HepG2 (cell line): ENCODE measurements around the gene VSIG10L. TPM values are rescaled to one million over a fixed set of nuclear protein-coding genes. Genes with fewer than 3 reads are reported as not detected.

ENCODE experiments used
- CCAR2 ChIP-seq: fragments of 200-400 bp; formaldehyde crosslinking; optimal IDR thresholded peaks from 2 replicates; pipeline ENCODE3; 2018; ENCODE audit warnings: low read depth, mild to moderate bottlenecking, low read length, moderate library complexity
- GLI4 ChIP-seq: sonication (generic); formaldehyde crosslinking; IDR thresholded peaks from 2 replicates; pipeline ENCODE4 v1.5.1; 2020; ENCODE audit warnings: missing genetic modification reagents, mild to moderate bottlenecking, moderate library complexity, borderline replicate concordance
- IRF2 ChIP-seq: IDR thresholded peaks from 2 replicates; pipeline ENCODE4 v1.6.1; 2018; ENCODE audit warnings: missing genetic modification reagents, missing compliant biosample characterization
- IRX3 ChIP-seq: sonication (generic); formaldehyde crosslinking; IDR thresholded peaks from 2 replicates; pipeline ENCODE4 v1.8.1; 2023; ENCODE audit warnings: mild to moderate bottlenecking, low read depth, missing genetic modification reagents, borderline replicate concordance
- MED1 ChIP-seq: sonication (generic); formaldehyde crosslinking; IDR thresholded peaks from 2 replicates; pipeline ENCODE4 v1.4.0; 2020; ENCODE audit warnings: missing genetic modification reagents
- POLR2G ChIP-seq: fragments of 200-400 bp; formaldehyde crosslinking; IDR thresholded peaks from 2 replicates; pipeline ENCODE4 v1.6.1; 2018; ENCODE audit warnings: mild to moderate bottlenecking, low read depth, low read length, moderate library complexity
- SP2 ChIP-seq: sonication (generic); formaldehyde crosslinking; IDR thresholded peaks from 2 replicates; pipeline ENCODE4 v1.5.1; 2020; ENCODE audit warnings: mild to moderate bottlenecking, missing genetic modification reagents
- SP4 ChIP-seq: sonication (generic); formaldehyde crosslinking; IDR thresholded peaks from 2 replicates; pipeline ENCODE4 v1.8.1; 2023; ENCODE audit warnings: mild to moderate bottlenecking, missing genetic modification reagents
- TCF12 ChIP-seq, 2 experiments: fragments of 450-650 bp in 1 of 2; sonication (generic) in 1 of 2; formaldehyde crosslinking in 1 of 2; IDR thresholded peaks; 2 replicates each; pipeline versions ENCODE4 v1.6.1 to v1.8.0; 2017 to 2022; ENCODE audit warnings: antibody characterized with exemption in 1 of 2, mild to moderate bottlenecking in 1 of 2, missing genetic modification reagents in 1 of 2, moderate library complexity in 1 of 2
- polyA plus RNA-seq, 8 experiments: library from polyadenylated mRNA; depleted of rRNA in 3 of 8; stranded (reverse) in 7 of 8; unstranded in 1 of 8; fragments of >200 nt; fragmentation: Illumina TruSeq in 4 of 8; extraction: Trizol in 4 of 8; gene quantifications; 2 replicates each; pipeline versions ENCODE4 v1.2.1 to v1.2.3, GENCODE V29; 2011 to 2016; ENCODE audit warnings: low read depth in 4 of 8, missing spikeins in 1 of 8, mixed read lengths in 1 of 8; ENCODE audit not compliant: insufficient read depth in 1 of 8
- total RNA-seq, 5 experiments: library from RNA; depleted of rRNA; stranded (reverse); fragments of >200 nt; fragmentation: Illumina TruSeq; extraction: Trizol; gene quantifications; 2 replicates each; pipeline ENCODE4 v1.2.3, GENCODE V29; 2016; ENCODE audit warnings: low read depth in 1 of 5
- TF ChIP-seq, protein P1 (sequence below): sonication (generic); formaldehyde crosslinking; IDR thresholded peaks from 2 replicates; pipeline ENCODE4 v1.5.1; 2020; ENCODE audit warnings: mild to moderate bottlenecking, missing genetic modification reagents, moderate library complexity
- TF ChIP-seq, protein P2 (sequence below): sonication (generic); formaldehyde crosslinking; IDR thresholded peaks from 2 replicates; pipeline ENCODE4 v1.4.0; 2020; ENCODE audit warnings: mild to moderate bottlenecking, missing genetic modification reagents
- TF ChIP-seq, protein P3 (sequence below): sonication (generic); formaldehyde crosslinking; conservative IDR thresholded peaks from 2 replicates; pipeline ENCODE4 v1.8.0; 2022; ENCODE audit warnings: mild to moderate bottlenecking, moderate library complexity, missing genetic modification reagents
- TF ChIP-seq, protein P4 (sequence below): sonication (generic); formaldehyde crosslinking; IDR thresholded peaks from 2 replicates; pipeline ENCODE4 v1.4.0; 2020; ENCODE audit warnings: missing genetic modification reagents
- TF ChIP-seq, protein P5 (sequence below): sonication (generic); formaldehyde crosslinking; IDR thresholded peaks from 2 replicates; pipeline ENCODE4 v1.5.0; 2020; ENCODE audit warnings: mild to moderate bottlenecking, missing genetic modification reagents, borderline replicate concordance

Gene VSIG10L
- total and polyA plus RNA-seq, 2 of the 13 experiments (the other 11 are each of a cell fraction or from before 2014, with no cell fraction given) = 2.7 to 8.5 TPM

DNA sequence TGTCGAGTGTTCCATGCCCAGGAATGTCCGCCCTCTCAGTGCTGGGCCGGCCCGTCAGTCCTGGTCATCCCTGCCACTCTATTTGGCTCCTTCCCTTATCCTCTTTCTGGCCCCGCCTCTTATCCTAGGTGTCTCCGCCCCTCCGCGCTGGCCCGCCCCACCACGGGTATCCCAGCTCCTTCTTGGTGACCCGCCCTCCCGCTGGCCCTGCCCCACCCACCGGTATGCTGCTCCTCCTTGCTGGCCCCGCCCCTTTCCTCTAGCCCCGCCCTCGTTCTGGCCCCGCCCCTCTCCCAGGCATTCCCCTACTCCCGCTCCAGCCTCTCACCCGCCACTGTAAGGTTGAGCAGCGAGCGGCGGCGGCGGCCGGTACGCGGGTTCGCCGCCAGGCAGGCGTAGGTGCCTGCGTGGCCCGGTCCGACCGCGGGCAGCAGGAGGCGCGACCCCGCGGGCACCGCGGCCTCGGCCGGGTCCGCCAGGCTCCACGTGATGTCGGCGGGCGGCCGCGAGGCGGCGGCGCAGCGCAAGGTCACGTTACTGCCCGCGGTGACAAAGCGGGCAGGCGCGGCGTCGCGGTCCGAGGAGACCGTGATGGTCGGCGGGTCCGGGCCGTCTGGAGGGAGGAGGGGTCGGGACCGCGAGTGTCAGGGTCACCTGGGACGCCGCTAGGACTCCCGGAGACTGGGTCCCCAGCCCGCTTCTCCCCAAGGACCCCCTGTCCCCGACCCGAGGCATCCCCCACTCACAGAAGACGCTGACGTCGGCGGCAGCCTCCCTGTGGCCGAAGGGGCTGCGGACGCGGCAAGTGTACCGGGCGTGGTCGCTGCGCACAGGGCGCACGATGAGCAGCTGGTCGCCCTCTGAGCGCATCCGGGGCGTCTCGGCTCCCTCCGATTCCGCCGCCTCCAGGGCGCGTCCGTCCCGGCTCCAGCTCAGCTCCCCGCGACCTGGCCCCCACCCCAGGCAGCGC lies 2.0 kb downstream of the VSIG10L start (continued):
- TF ChIP-seq, protein P1, sequence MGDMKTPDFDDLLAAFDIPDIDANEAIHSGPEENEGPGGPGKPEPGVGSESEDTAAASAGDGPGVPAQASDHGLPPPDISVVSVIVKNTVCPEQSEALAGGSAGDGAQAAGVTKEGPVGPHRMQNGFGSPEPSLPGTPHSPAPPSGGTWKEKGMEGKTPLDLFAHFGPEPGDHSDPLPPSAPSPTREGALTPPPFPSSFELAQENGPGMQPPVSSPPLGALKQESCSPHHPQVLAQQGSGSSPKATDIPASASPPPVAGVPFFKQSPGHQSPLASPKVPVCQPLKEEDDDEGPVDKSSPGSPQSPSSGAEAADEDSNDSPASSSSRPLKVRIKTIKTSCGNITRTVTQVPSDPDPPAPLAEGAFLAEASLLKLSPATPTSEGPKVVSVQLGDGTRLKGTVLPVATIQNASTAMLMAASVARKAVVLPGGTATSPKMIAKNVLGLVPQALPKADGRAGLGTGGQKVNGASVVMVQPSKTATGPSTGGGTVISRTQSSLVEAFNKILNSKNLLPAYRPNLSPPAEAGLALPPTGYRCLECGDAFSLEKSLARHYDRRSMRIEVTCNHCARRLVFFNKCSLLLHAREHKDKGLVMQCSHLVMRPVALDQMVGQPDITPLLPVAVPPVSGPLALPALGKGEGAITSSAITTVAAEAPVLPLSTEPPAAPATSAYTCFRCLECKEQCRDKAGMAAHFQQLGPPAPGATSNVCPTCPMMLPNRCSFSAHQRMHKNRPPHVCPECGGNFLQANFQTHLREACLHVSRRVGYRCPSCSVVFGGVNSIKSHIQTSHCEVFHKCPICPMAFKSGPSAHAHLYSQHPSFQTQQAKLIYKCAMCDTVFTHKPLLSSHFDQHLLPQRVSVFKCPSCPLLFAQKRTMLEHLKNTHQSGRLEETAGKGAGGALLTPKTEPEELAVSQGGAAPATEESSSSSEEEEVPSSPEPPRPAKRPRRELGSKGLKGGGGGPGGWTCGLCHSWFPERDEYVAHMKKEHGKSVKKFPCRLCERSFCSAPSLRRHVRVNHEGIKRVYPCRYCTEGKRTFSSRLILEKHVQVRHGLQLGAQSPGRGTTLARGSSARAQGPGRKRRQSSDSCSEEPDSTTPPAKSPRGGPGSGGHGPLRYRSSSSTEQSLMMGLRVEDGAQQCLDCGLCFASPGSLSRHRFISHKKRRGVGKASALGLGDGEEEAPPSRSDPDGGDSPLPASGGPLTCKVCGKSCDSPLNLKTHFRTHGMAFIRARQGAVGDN = peak; percentile 75
- TF ChIP-seq, protein P2, sequence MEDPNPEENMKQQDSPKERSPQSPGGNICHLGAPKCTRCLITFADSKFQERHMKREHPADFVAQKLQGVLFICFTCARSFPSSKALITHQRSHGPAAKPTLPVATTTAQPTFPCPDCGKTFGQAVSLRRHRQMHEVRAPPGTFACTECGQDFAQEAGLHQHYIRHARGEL (CRISPR knock-in tag) = no peak
- TF ChIP-seq, protein P3, sequence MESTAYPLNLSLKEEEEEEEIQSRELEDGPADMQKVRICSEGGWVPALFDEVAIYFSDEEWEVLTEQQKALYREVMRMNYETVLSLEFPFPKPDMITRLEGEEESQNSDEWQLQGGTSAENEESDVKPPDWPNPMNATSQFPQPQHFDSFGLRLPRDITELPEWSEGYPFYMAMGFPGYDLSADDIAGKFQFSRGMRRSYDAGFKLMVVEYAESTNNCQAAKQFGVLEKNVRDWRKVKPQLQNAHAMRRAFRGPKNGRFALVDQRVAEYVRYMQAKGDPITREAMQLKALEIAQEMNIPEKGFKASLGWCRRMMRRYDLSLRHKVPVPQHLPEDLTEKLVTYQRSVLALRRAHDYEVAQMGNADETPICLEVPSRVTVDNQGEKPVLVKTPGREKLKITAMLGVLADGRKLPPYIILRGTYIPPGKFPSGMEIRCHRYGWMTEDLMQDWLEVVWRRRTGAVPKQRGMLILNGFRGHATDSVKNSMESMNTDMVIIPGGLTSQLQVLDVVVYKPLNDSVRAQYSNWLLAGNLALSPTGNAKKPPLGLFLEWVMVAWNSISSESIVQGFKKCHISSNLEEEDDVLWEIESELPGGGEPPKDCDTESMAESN = no peak
- TF ChIP-seq IRF2 (CRISPR knock-in tag) = no peak
- TF ChIP-seq CCAR2 = no peak
- TF ChIP-seq IRX3 (CRISPR knock-in tag) = peak; percentile 63; the same call in 1 of the 2 replicates
- peak; percentile 46; the same call in 1 of the 2 replicates for TF ChIP-seq POLR2G
- no peak for TF ChIP-seq MED1 (CRISPR knock-in tag)
- TF ChIP-seq, protein P4, sequence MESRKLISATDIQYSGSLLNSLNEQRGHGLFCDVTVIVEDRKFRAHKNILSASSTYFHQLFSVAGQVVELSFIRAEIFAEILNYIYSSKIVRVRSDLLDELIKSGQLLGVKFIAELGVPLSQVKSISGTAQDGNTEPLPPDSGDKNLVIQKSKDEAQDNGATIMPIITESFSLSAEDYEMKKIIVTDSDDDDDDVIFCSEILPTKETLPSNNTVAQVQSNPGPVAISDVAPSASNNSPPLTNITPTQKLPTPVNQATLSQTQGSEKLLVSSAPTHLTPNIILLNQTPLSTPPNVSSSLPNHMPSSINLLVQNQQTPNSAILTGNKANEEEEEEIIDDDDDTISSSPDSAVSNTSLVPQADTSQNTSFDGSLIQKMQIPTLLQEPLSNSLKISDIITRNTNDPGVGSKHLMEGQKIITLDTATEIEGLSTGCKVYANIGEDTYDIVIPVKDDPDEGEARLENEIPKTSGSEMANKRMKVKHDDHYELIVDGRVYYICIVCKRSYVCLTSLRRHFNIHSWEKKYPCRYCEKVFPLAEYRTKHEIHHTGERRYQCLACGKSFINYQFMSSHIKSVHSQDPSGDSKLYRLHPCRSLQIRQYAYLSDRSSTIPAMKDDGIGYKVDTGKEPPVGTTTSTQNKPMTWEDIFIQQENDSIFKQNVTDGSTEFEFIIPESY (CRISPR knock-in tag) = 0 out of 2 replicates have a peak, but pooled peaks have one; percentile 3
- no peak for TF ChIP-seq GLI4
- TF ChIP-seq SP4 (CRISPR knock-in tag) = 0 out of 2 replicates have a peak, but pooled peaks have one; percentile 4
- TF ChIP-seq, protein P5, sequence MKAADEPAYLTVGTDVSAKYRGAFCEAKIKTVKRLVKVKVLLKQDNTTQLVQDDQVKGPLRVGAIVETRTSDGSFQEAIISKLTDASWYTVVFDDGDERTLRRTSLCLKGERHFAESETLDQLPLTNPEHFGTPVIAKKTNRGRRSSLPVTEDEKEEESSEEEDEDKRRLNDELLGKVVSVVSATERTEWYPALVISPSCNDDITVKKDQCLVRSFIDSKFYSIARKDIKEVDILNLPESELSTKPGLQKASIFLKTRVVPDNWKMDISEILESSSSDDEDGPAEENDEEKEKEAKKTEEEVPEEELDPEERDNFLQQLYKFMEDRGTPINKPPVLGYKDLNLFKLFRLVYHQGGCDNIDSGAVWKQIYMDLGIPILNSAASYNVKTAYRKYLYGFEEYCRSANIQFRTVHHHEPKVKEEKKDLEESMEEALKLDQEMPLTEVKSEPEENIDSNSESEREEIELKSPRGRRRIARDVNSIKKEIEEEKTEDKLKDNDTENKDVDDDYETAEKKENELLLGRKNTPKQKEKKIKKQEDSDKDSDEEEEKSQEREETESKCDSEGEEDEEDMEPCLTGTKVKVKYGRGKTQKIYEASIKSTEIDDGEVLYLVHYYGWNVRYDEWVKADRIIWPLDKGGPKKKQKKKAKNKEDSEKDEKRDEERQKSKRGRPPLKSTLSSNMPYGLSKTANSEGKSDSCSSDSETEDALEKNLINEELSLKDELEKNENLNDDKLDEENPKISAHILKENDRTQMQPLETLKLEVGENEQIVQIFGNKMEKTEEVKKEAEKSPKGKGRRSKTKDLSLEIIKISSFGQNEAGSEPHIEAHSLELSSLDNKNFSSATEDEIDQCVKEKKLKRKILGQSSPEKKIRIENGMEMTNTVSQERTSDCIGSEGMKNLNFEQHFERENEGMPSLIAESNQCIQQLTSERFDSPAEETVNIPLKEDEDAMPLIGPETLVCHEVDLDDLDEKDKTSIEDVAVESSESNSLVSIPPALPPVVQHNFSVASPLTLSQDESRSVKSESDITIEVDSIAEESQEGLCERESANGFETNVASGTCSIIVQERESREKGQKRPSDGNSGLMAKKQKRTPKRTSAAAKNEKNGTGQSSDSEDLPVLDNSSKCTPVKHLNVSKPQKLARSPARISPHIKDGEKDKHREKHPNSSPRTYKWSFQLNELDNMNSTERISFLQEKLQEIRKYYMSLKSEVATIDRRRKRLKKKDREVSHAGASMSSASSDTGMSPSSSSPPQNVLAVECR (CRISPR knock-in tag) = no peak; the same call in 1 of the 2 replicates
- TF ChIP-seq SP2 (CRISPR knock-in tag) = no peak
- no peak for TF ChIP-seq TCF12 (IDR thresholded peaks at IDR 0.05)
- TF ChIP-seq TCF12 (CRISPR knock-in tag; IDR thresholded peaks at IDR 0.05) = no peak
